Right renal pelvis (tissue), 4 donors: ENCODE results near the gene SNX6. TPM values are rescaled to one million over a fixed set of nuclear protein-coding genes. Genes with fewer than 3 reads are reported as not detected.
"Not testable (repeated sequence)": the region's sequence is repeated elsewhere in the genome, so short reads cannot be mapped to it uniquely, and the experiment has no call there.

Experiments
- DNase-seq, 4 donors: peaks; one replicate each; pipeline ENCODE4 v3.0.0-alpha.2; 2013; ENCODE audit warnings: low read depth in 4 of 4, low spot score in 3 of 4, missing footprints in 1 of 4
- polyA plus RNA-seq, 4 donors: library from polyadenylated mRNA; unstranded; fragments of 120-200 nt; gene quantifications; one replicate each; pipeline ENCODE4 v1.2.1, GENCODE V29; 2013; ENCODE audit not compliant: insufficient read length in 4 of 4

SNX6 gene
- 100 to 1,000 TPM; 112 to 134 (median 125) TPM for polyA plus RNA-seq

- peak; percentile 61 to 68 (median 65) for DNase-seq
Measured at GRCh38 chr14:34629657-34630529, at the start of gene SNX6. SNX6 (minus strand) TSS chr14:34630148; CDS start chr14:34630116, 32 bp downstream.

GRCh38 chr14:34678735-34679134 lies 48.8 kb upstream of the SNX6 start:
- no peak for DNase-seq

DNA sequence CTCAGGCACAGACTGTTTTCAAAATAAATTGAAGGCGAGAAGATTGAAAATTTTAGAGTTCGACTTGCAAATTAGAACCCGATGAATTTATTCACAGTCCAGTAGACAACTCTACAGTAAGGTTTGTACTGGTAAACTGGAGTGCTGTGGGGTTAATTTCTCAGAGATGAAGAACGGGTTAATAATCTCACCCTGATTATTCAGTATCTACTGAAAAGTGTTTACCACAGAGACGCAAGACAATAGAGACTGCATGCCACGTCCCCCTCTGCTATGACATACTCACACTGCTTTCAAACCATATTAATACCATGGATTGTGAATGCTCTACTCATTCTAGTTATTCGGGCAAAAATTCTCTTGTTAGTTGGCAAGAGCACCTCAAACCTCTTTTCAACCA lies 48.4 kb upstream of the SNX6 start:
- DNase-seq, result no peak

GRCh38 chr14:34676516-34677211 lies 46.7 kb upstream of the SNX6 start:
- no peak for DNase-seq

- DNase-seq, result no peak
Measured at GRCh38 chr14:34673702-34674101, 43.8 kb upstream of the SNX6 start.

GRCh38 chr14:34671716-34672115 lies 41.8 kb upstream of the SNX6 start:
- DNase-seq, result no peak

GRCh38 chr14:34668111-34668510 lies 38.2 kb upstream of the SNX6 start:
- DNase-seq, result no peak

GRCh38 chr14:34667007-34667406 lies 37.1 kb upstream of the SNX6 start:
- no peak for DNase-seq

- peak in 3 of 4 donors; percentile 16 to 45 (median 23) for DNase-seq
Measured at GRCh38 chr14:34665785-34666435, 36.0 kb upstream of the SNX6 start.

DNA sequence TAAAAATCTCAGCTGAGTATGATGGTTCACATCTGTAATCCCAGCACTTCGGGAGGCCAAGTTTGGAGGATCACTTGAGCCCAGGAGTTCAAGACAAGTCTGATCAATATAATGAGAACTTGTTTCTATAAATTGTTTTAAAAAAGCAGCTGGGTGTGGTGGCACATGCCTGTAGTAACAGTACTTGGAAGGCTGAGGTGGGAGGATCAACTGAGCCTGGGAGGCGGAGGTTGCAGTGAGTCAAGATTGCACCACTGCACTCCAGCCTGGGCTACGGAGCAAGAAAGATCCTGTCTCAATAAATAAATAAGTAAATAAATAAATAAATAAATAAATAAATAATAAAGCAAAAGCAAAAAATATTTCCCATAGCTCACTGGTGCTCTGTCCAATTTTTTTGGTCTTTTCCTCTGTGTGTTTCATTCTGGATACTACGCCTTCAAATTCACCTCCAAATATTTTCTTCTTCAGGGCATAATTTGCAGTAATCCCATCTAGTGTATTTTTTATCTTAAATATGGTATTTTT lies 32.7 kb upstream of the SNX6 start:
- no peak for DNase-seq

GRCh38 chr14:34660796-34661195 lies 30.8 kb upstream of the SNX6 start:
- DNase-seq, result no peak

DNA sequence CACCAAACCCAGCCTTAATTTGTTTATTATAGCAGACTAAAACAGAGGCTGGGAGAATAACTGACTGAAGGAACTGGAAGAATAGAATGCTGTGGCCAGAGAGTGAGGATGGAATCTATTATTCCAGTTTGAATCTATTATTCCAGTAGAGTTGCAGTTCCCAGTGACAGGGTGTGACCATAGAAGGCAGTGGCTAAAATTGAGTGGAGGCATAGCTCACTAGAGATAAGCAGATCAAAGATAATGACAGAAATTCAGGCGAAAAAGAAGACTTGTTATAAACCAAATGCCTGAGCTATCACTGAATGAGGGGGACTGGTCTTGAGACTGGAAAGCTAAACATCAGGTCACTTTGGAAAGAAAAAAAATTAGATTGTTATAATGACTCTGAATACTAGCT lies 26.0 kb upstream of the SNX6 start:
- DNase-seq, result no peak

- not testable (repeated sequence) for DNase-seq
Measured at GRCh38 chr14:34653073-34653472, 23.1 kb upstream of the SNX6 start.

GRCh38 chr14:34652348-34652747 lies 22.4 kb upstream of the SNX6 start:
- not testable (repeated sequence) for DNase-seq

- no peak for DNase-seq
Measured at GRCh38 chr14:34650786-34651584, 21.0 kb upstream of the SNX6 start.

DNA sequence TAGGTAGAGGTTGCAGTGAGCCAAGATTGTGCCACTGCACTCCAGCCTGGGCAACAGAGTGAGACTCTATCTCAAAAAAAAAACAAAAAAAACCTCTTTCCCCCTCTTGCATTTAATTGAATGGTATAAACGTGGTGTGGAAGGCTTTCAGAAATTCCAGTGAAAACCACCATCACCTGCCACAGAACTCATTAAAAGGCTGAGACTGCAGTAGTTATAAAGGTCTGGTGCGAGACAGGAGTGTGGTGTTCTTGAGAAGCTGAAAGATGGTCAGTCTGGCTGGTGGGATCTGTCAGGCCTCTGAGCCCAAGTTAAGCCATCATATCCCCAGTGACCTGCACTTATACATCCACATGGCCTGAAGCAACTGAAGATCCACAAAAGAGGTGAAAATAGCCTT lies 20.1 kb upstream of the SNX6 start:
- not testable (repeated sequence) for DNase-seq

DNA sequence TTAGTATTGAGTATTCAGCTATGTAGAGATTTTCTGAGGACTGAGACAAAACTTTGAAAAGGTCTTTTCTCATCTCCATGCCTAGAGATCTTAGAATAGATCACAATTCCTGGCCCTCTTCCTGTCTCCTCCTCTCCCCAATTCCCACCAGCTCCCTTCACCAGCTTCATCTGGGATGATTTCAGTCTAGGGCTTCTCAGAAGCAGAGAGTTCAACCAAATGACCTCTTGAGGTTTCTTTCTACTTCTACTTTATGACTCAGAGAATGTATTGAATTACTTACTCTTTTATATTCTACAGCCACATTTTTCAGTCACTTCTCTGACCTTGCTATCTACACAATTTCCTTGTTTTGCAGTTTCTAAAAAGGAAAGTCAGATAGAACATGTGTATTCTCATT lies 19.4 kb upstream of the SNX6 start:
- no peak for DNase-seq

DNA sequence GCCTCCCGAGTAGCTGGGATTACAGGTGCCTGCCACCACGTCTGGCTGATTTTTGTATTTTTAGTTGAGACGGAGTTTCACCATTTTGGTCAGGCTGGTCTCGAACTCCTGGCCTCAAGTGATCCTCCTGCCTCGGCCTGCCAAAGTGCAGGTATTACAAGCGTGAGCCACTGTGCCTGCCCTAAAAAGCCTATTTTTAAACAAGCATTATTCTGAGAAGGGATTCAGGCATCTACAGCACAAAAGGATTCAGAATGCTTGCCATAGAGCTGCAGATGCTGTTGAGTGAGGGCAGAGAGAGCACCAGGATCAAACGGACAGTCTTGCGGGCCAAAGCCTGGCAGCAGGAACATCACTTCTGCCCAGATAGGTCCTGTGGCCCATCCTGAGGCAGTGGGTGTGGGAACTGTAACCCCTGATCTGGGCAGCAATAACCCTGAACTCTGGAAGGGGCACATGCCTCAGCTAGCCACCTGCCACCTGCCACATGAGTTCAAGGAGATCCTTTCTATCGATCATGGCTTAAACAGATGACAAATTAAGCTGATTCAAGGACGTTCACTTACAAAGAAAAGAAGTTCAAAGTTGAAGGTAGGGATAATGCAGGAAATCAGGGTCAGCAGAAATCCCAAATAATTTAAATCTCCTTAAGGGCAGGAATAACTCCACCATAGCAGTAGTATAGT lies 16.8 kb upstream of the SNX6 start:
- DNase-seq, result no peak

DNA sequence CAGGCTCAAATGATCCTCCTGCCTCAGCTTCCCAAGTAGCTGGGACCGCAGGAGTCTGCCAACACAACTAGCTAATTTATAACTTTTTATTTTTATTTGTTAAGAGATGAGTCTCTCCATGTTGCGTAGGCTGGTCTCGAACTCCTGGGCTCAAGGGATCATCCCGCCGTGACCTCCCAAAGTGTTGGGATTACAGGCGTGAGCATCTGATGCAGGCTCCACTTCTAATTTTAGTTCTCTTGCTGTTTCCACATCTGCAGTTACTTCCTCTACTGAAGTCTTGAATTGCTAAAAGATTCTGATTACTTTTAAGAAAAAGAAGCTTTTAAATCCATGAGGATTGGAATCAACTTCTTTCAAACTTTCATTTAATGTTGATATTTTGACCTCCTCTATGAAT lies 13.4 kb upstream of the SNX6 start:
- no peak for DNase-seq

DNA sequence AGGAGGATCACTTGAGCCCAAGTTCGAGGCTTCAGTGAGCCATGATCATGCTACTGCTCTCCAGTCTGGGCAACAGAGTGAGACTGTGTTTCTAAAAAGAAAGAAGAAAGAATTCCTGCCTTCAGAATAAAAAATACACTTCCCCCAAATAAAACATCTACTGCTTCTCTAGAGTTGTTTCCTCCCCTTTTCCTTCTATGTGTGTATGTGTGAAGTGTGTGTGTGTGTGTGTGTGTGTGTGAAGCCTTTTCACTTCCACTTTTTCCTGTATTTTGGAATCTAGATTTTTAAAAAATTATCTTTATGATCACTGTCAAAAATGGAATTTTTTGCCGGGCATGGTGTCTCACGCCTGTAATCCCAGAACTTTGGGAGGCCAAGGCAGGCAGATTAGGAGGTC lies 12.6 kb upstream of the SNX6 start:
- no peak for DNase-seq
